Gastrocnemius medialis (tissue), 4 donors: ENCODE measurements around the gene PACSIN1.

ENCODE experiments used
- CTCF ChIP-seq, 5 experiments: fragments of 450-650 bp in 3 of 5; fragments of 200-600 bp in 2 of 5; sonication (generic) in 2 of 5; IDR thresholded peaks in 4 of 5; conservative IDR thresholded peaks in 1 of 5; 1 replicate in 4 of 5; 2 replicates in 1 of 5; pipeline ENCODE4 v1.5.1; 2016 to 2019; ENCODE audit warnings: antibody characterized with exemption in 5 of 5, mild to moderate bottlenecking in 3 of 5, moderate library complexity in 3 of 5
- POLR2A ChIP-seq, 2 donors: fragments of 450-650 bp; IDR thresholded peaks; one replicate each; pipeline ENCODE4 v1.6.1; 2017; ENCODE audit warnings: antibody characterized with exemption in 2 of 2, mild to moderate bottlenecking in 2 of 2, moderate library complexity in 2 of 2

GRCh38 chr6:34516391-34517324, 50.8 kb downstream of the PACSIN1 start:
- TF ChIP-seq CTCF (IDR thresholded peaks at IDR 0.05 in 4 of 5, conservative IDR thresholded peaks at IDR 0.05 in 1 of 5) (no peak), POLR2A (IDR thresholded peaks at IDR 0.05) (no peak)
